ENCODE measurements around the gene TMOD2. TPM values are rescaled to one million over a fixed set of nuclear protein-coding genes. Genes with fewer than 3 reads are reported as not detected.

The TMOD2 gene
- total RNA-seq, 1 experiment from 2014 or later: 3.0 TPM

DNA sequence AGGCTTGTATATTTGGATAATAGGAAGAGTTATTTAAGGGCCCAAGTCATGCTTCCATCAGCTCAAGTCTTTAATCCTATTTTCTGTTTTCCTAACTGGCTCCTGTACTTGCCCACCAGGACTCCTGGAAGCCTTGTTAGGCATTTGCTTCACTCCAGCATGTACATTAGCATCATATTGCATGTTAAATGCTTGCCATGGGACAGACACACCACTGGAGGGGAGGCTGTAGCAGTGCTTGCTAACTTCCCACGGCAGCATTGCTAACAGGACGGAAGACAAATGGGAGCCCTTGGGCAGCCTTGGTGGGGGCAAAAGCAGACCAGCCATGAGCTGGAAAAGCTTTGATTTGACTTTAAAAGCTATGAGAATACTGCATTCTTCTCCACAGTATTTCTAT lies 6.1 kb downstream of the TMOD2 start:
- no peak overlapping the region for H3K56ac ChIP-seq (ENCODE audit: insufficient read length, low read depth, low read length)
- peaks cover 38% of the 10 kb centered on the region for H3K27me3 Mint-ChIP-seq (ENCODE audit: low read depth)
- H2BK20ac ChIP-seq (ENCODE audit: low read depth, low read length, poor library complexity, severe bottlenecking): no peak overlapping the region
- no peak overlapping the region for H4K5ac ChIP-seq (ENCODE audit: insufficient read length, low read depth, low read length)
- H2AK5ac ChIP-seq (ENCODE audit: insufficient read length, low read length): no peak overlapping the region
- no peak overlapping the region for H3K9ac ChIP-seq (ENCODE audit: extremely low read depth, insufficient read length, low read length)
- H3K4me3 Mint-ChIP-seq: no peak overlapping the region
- no peak overlapping the region for H3T11ph ChIP-seq (ENCODE audit: low read length)
- no peak overlapping the region for H3K14ac ChIP-seq (ENCODE audit: insufficient read depth, low read length)
- peaks cover 10 to 11% of the 10 kb centered on the region in 2 experiments for H3K4me1 Mint-ChIP-seq
- H3K9me3 ChIP-seq (ENCODE audit: control insufficient read depth, low read depth, low read length): no peaks in the 10 kb centered on the region
- WGBS (ENCODE audit: extremely low coverage, insufficient read length, low lambda C conversion rate): no CpG with 5 or more reads among the region's 2 CpGs
- H4K91ac ChIP-seq (ENCODE audit: insufficient read length, low read depth, low read length): no peak overlapping the region
- H3K27ac Mint-ChIP-seq: no peak overlapping the region; a peak in 1 of 7 replicates
- H2BK5ac ChIP-seq (ENCODE audit: insufficient read length, low read length): no peak overlapping the region
- no peak overlapping the region for H3K27ac ChIP-seq (ENCODE audit: insufficient read length, low read depth, low read length)
- H3K36me3 Mint-ChIP-seq (ENCODE audit: insufficient read depth in 1 of 3, low read depth in 3 of 3): 0 out of 7 replicates have a peak, but pooled peaks cover 0 to 2% (median 0%) of the 10 kb centered on the region in 3 experiments
- no peak overlapping the region for H2AFZ ChIP-seq (ENCODE audit: low read length)
- H2BK15ac ChIP-seq (ENCODE audit: low read depth, low read length): no peak overlapping the region
- no peaks in the 10 kb centered on the region for H4K20me1 ChIP-seq (ENCODE audit: control insufficient read depth, insufficient read depth, insufficient read length)
- H3K4me2 ChIP-seq (ENCODE audit: insufficient read depth, insufficient read length, low read length): no peak overlapping the region
- no peak overlapping the region for H3K4ac ChIP-seq (ENCODE audit: low read depth, low read length)
- peak; percentile 32 for DNase-seq
- H4K8ac ChIP-seq (replicated peaks; ENCODE audit: insufficient read length, low read depth, low read length): no peak overlapping the region
- no peaks in the 10 kb centered on the region for H3K79me1 ChIP-seq (ENCODE audit: insufficient read depth, low read depth, low read length, poor library complexity, severe bottlenecking)
- no peaks in the 10 kb centered on the region for H3K23me2 ChIP-seq (ENCODE audit: insufficient read length, low read depth, low read length, poor library complexity, severe bottlenecking)
- H3K79me2 ChIP-seq (ENCODE audit: insufficient read depth, low read length): no peaks in the 10 kb centered on the region
- H3K18ac ChIP-seq (ENCODE audit: insufficient read length, low read depth, low read length): no peak overlapping the region
- H3K27me3 ChIP-seq (ENCODE audit: insufficient read depth, low read length): peaks cover 5% of the 10 kb centered on the region; the same call in 1 of the 2 replicates
- TF ChIP-seq, protein P1, sequence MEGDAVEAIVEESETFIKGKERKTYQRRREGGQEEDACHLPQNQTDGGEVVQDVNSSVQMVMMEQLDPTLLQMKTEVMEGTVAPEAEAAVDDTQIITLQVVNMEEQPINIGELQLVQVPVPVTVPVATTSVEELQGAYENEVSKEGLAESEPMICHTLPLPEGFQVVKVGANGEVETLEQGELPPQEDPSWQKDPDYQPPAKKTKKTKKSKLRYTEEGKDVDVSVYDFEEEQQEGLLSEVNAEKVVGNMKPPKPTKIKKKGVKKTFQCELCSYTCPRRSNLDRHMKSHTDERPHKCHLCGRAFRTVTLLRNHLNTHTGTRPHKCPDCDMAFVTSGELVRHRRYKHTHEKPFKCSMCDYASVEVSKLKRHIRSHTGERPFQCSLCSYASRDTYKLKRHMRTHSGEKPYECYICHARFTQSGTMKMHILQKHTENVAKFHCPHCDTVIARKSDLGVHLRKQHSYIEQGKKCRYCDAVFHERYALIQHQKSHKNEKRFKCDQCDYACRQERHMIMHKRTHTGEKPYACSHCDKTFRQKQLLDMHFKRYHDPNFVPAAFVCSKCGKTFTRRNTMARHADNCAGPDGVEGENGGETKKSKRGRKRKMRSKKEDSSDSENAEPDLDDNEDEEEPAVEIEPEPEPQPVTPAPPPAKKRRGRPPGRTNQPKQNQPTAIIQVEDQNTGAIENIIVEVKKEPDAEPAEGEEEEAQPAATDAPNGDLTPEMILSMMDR (conservative IDR thresholded peaks at IDR 0.05): peak; percentile 23; the same call in 1 of the 3 replicates
- H3K23ac ChIP-seq (ENCODE audit: insufficient read length, low read depth, low read length): no peak overlapping the region
- no peak overlapping the region for H2BK120ac ChIP-seq (ENCODE audit: low read depth, low read length, poor library complexity, severe bottlenecking)
- H3K9me3 Mint-ChIP-seq: peaks cover 2 to 3% of the 10 kb centered on the region in 2 experiments; a peak in 3 of 5 replicates
- H2BK12ac ChIP-seq (ENCODE audit: insufficient read length, low read depth, low read length): no peak overlapping the region
- H3K4me1 ChIP-seq (ENCODE audit: insufficient read depth, low read length): peaks cover 3% of the 10 kb centered on the region; the same call in 1 of the 2 replicates
